Ecto neural progenitor cell (in vitro differentiated cells): ENCODE data around the gene CD300LB.
"Not testable (repeated sequence)": the region's sequence is repeated elsewhere in the genome, so short reads cannot be mapped to it uniquely, and the experiment has no call there.

Experiments used
- DNase-seq: peaks from one replicate; pipeline ENCODE4 v3.0.0-alpha.2; 2018; ENCODE audit warnings: low spot score

The CD300LB gene

GRCh38 chr17:74531231-74531761, at the start of gene CD300LB:
CD300LB (minus strand) TSS chr17:74531475; CDS start chr17:74531350, 125 bp downstream.
- no peak for DNase-seq

GRCh38 chr17:74579900-74580299, 48.6 kb upstream of the CD300LB start:
- no peak for DNase-seq

GRCh38 chr17:74578979-74579378, 47.7 kb upstream of the CD300LB start:
- no peak for DNase-seq

- DNase-seq: no peak
These were observed 43.3 kb upstream of the CD300LB start for GRCh38 chr17:74574489-74575142.

GRCh38 chr17:74573635-74574034, 42.4 kb upstream of the CD300LB start:
- DNase-seq: not testable (repeated sequence)

- DNase-seq: no peak
These were observed 41.9 kb upstream of the CD300LB start for GRCh38 chr17:74573169-74573568.

GRCh38 chr17:74571621-74572270, 40.5 kb upstream of the CD300LB start:
- no peak for DNase-seq

GRCh38 chr17:74569020-74570003, 38.0 kb upstream of the CD300LB start:
- no peak for DNase-seq

- DNase-seq: no peak
These were observed 37.0 kb upstream of the CD300LB start for GRCh38 chr17:74568106-74568873.

GRCh38 chr17:74567397-74567796, 36.1 kb upstream of the CD300LB start, which contains the start of gene CD300H:
CD300H (minus strand) TSS chr17:74567509.
- DNase-seq: no peak

- peak; percentile 77 for DNase-seq
These were observed 35.0 kb upstream of the CD300LB start for GRCh38 chr17:74566132-74566753.

GRCh38 chr17:74565126-74565525, 33.9 kb upstream of the CD300LB start:
- DNase-seq: no peak

GRCh38 chr17:74563358-74563757, 32.1 kb upstream of the CD300LB start:
- DNase-seq: no peak

GRCh38 chr17:74561586-74561985, 30.3 kb upstream of the CD300LB start:
- no peak for DNase-seq

GRCh38 chr17:74558882-74559519, 27.7 kb upstream of the CD300LB start:
- no peak for DNase-seq

- not testable (repeated sequence) for DNase-seq
These were observed 27.1 kb upstream of the CD300LB start for GRCh38 chr17:74558402-74558801.

GRCh38 chr17:74555427-74555940, 24.2 kb upstream of the CD300LB start:
- no peak for DNase-seq

GRCh38 chr17:74554909-74555308, 23.6 kb upstream of the CD300LB start:
- no peak for DNase-seq

- no peak for DNase-seq
These were observed 20.8 kb upstream of the CD300LB start for GRCh38 chr17:74552037-74552436.

GRCh38 chr17:74550602-74551001, 19.3 kb upstream of the CD300LB start:
- DNase-seq: no peak
